PC-3 (cell line): ENCODE measurements around the gene HBS1L. TPM values are rescaled to one million over a fixed set of nuclear protein-coding genes. Genes with fewer than 3 reads are reported as not detected.

Experiments
- ATAC-seq: fragments of 200-7000 bp; cut with Tn5 transposase; 2 replicates; pipeline ENCODE4 v1.9.1; 2020; ENCODE audit warnings: mild to moderate bottlenecking, moderate library complexity
- BruUV-seq: library from RNA; stranded (reverse); fragments of 400-500 nt; replicated peaks from 2 replicates; lab custom pipeline; 2021; lab: Mats Ljungman, UMichigan
- CTCF ChIA-PET: fragments of 300-600 bp; sonication (Branson Sonifier 250); formaldehyde crosslinking; loops from one replicate; lab custom pipeline; 2022; ENCODE audit warnings: antibody characterized with exemption; lab: Charles Lee
- POLR2A ChIA-PET: fragments of 300-600 bp; sonication (Branson Sonifier 250); formaldehyde crosslinking; loops from one replicate; lab custom pipeline; 2022; ENCODE audit warnings: antibody characterized with exemption; ENCODE audit not compliant: unreplicated experiment; lab: Charles Lee
- DNase-seq: peaks from one replicate; pipeline ENCODE4 v3.0.0-alpha.2; 2015
- H2AFZ ChIP-seq: fragments of 300-600 bp; sonication (generic); 2 replicates; pipeline ENCODE4 v1.6.0; 2016; ENCODE audit warnings: antibody characterized with exemption, low read length
- H3F3A ChIP-seq: fragments of 300-600 bp; sonication (generic); one replicate; pipeline ENCODE4 v1.6.0; 2017; ENCODE audit warnings: antibody characterized with exemption, low read length, control low read depth, mild to moderate bottlenecking; ENCODE audit not compliant: unreplicated experiment
- H3K27ac ChIP-seq: fragments of 300-600 bp; sonication (generic); 2 replicates; pipeline ENCODE4 v1.5.1; 2016; ENCODE audit warnings: mild to moderate bottlenecking, low read length
- H3K27me3 ChIP-seq: fragments of 300-600 bp; sonication (generic); 2 replicates; pipeline ENCODE4 v1.6.1; 2016; ENCODE audit warnings: low read length, mixed read lengths
- H3K36me3 ChIP-seq: fragments of 300-600 bp; sonication (generic); 2 replicates; pipeline ENCODE4 v1.6.1; 2016; ENCODE audit warnings: low read depth, mixed run types, low read length, mixed read lengths
- H3K4me1 ChIP-seq: fragments of 300-600 bp; sonication (generic); 2 replicates; pipeline ENCODE4 v1.5.1; 2016; ENCODE audit warnings: low read length; ENCODE audit not compliant: insufficient read depth
- H3K4me2 ChIP-seq: fragments of 300-600 bp; sonication (generic); 2 replicates; pipeline ENCODE4 v1.6.0; 2016; ENCODE audit warnings: low read length
- H3K4me3 ChIP-seq: fragments of 300-600 bp; sonication (generic); 2 replicates; pipeline ENCODE4 v1.5.1; 2016; ENCODE audit warnings: mild to moderate bottlenecking, low read length, mixed read lengths
- H3K79me2 ChIP-seq: fragments of 300-600 bp; sonication (generic); 2 replicates; pipeline ENCODE4 v1.6.1; 2017; ENCODE audit warnings: low read length, mixed read lengths
- H3K9ac ChIP-seq: fragments of 300-600 bp; sonication (generic); 2 replicates; pipeline ENCODE4 v1.6.0; 2016; ENCODE audit warnings: mild to moderate bottlenecking, low read length
- H3K9me2 ChIP-seq: fragments of 300-600 bp; sonication (generic); replicated peaks from 2 replicates; pipeline ENCODE4 v1.6.1; 2016; ENCODE audit warnings: mixed run types, low read length, mixed read lengths
- H3K9me3 ChIP-seq: fragments of 300-600 bp; sonication (generic); 2 replicates; pipeline ENCODE4 v1.6.1; 2016; ENCODE audit warnings: low read length, mixed read lengths
- H4K20me1 ChIP-seq: fragments of 300-600 bp; sonication (generic); 2 replicates; pipeline ENCODE4 v1.6.1; 2016; ENCODE audit warnings: low read length, mixed read lengths
- CTCF ChIP-seq: fragments of 300-600 bp; sonication (generic); conservative IDR thresholded peaks from 2 replicates; pipeline ENCODE4 v1.5.1; 2017; ENCODE audit warnings: antibody characterized with exemption, low read depth, mild to moderate bottlenecking, low read length
- EZH2 ChIP-seq: fragments of 300-600 bp; sonication (generic); IDR thresholded peaks from one replicate; pipeline ENCODE4 v1.6.1; 2017; ENCODE audit warnings: antibody characterized with exemption, mild to moderate bottlenecking, low read length; ENCODE audit not compliant: unreplicated experiment
- EZH2phosphoT487 ChIP-seq: fragments of 300-600 bp; sonication (generic); IDR thresholded peaks from 2 replicates; pipeline ENCODE4 v1.6.1; 2018; ENCODE audit warnings: mild to moderate bottlenecking, antibody characterized with exemption, low read length, borderline replicate concordance
- intact Hi-C: fragments of 100-400 bp; cut with micrococcal nuclease; formaldehyde crosslinking; loops from 2 replicates; pipeline ENCODE4 v1.9.0; 2023
- total RNA-seq: library from RNA; depleted of rRNA; stranded (reverse); fragments of >200 nt; gene quantifications from 2 replicates; pipeline ENCODE4 v1.2.3, GENCODE V29; 2014

Gene HBS1L
- total RNA-seq, 1 experiment from 2014 or later: 53.2 TPM

GRCh38 chr6:135018941-135019340 is 35.7 kb downstream of the HBS1L start:
- Histone ChIP-seq H3K27ac (no peak overlapping the region), H2AFZ (no peak overlapping the region), H3K4me3 (no peak overlapping the region), H4K20me1 (no peaks in the 10 kb centered on the region), H3K79me2 (no peaks in the 10 kb centered on the region), H3K4me2 (no peak overlapping the region), H3K36me3 (no peaks in the 10 kb centered on the region), H3K27me3 (no peaks in the 10 kb centered on the region), H3K4me1 (no peaks in the 10 kb centered on the region), H3F3A (no peaks in the 10 kb centered on the region), H3K9ac (no peak overlapping the region), H3K9me2 (no peaks in the 10 kb centered on the region), H3K9me3 (no peaks in the 10 kb centered on the region)
- no peak for TF ChIP-seq CTCF
- TF ChIP-seq EZH2: no peak
- TF ChIP-seq EZH2phosphoT487: no peak
- CTCF ChIA-PET: no interaction called here
- no peak for DNase-seq
- intact Hi-C loops: no loop called here
- POLR2A ChIA-PET: no interaction called here
- no peak for ATAC-seq
- BruUV-seq: no TSS peak

GRCh38 chr6:135018052-135018451 is 36.6 kb downstream of the HBS1L start:
- Histone ChIP-seq H3F3A (no peaks in the 10 kb centered on the region), H2AFZ (no peak overlapping the region), H3K36me3 (no peaks in the 10 kb centered on the region), H3K27me3 (no peaks in the 10 kb centered on the region), H3K27ac (no peak overlapping the region), H3K9ac (no peak overlapping the region), H3K9me3 (no peaks in the 10 kb centered on the region), H4K20me1 (no peaks in the 10 kb centered on the region), H3K4me2 (no peak overlapping the region), H3K79me2 (no peaks in the 10 kb centered on the region), H3K9me2 (no peaks in the 10 kb centered on the region), H3K4me1 (no peaks in the 10 kb centered on the region), H3K4me3 (no peak overlapping the region)
- no TSS peak for BruUV-seq
- ChIA-PET CTCF (no interaction called here), POLR2A (no interaction called here)
- no peak for ATAC-seq
- no peak for TF ChIP-seq EZH2
- TF ChIP-seq CTCF: no peak
- TF ChIP-seq EZH2phosphoT487: no peak
- intact Hi-C loops: no loop called here
- no peak for DNase-seq

- BruUV-seq: no TSS peak
- no peaks in the 10 kb centered on the region for H3K9me2 ChIP-seq
- H3K4me2 ChIP-seq: no peak overlapping the region
- intact Hi-C loops: no loop called here
- no peak for TF ChIP-seq EZH2
- no peak for TF ChIP-seq EZH2phosphoT487
- TF ChIP-seq CTCF: no peak
- H3K79me2 ChIP-seq: no peaks in the 10 kb centered on the region
- ATAC-seq (no peak), DNase-seq (no peak)
- no peaks in the 10 kb centered on the region for H3K36me3 ChIP-seq
- H4K20me1 ChIP-seq: no peaks in the 10 kb centered on the region
- H3K4me3 ChIP-seq: no peak overlapping the region
- H3K27me3 ChIP-seq: no peaks in the 10 kb centered on the region
- ChIA-PET CTCF (no interaction called here), POLR2A (no interaction called here)
- H3F3A ChIP-seq: no peaks in the 10 kb centered on the region
- no peak overlapping the region for H3K9ac ChIP-seq
- H2AFZ ChIP-seq: no peak overlapping the region
- no peaks in the 10 kb centered on the region for H3K9me3 ChIP-seq
- no peaks in the 10 kb centered on the region for H3K4me1 ChIP-seq
- no peak overlapping the region for H3K27ac ChIP-seq
Measured at GRCh38 chr6:135014353-135014832, 40.2 kb downstream of the HBS1L start.
